ENCODE data around the gene CYB5B.

CYB5B gene, protein sequence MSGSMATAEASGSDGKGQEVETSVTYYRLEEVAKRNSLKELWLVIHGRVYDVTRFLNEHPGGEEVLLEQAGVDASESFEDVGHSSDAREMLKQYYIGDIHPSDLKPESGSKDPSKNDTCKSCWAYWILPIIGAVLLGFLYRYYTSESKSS

DNA sequence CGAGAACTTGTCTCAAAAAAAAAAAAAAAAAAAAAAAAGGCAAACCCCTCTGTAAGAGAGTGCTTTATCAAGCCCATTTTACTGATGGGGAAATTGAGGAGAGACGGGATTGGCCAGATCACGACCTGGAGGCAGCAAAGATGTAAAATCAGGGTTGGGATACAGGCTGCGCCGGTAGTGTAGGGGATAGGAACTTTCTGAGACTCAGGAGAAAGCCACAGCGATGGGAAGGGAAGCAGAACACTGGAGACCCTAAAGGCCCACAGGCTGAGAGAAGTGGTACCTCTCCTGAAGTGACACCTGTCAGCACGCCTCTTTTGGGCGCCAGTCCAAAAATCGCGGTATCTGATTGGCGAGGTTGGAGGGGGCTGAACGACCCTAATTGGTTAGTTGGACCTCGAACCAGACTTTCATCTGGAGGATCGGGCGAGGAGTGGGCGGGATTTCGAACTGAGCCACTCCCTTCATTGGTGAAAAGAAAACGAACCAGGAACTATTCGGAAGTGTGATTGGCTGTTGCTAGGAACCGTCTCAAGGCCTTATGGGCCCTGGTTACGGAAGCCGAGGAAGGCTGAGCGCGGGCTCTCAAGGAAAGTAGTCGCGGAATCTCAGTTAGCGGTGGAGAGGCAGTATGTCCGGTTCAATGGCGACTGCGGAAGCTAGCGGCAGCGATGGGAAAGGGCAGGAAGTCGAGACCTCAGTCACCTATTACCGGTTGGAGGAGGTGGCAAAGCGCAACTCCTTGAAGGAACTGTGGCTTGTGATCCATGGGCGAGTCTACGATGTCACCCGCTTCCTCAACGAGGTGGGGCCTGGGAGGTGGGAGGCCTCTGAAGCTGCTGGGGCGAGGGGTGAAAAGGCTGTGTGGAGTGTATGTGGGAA lies at the start of gene CYB5B:
TSS of gene CYB5B (plus strand) at position 567 of the 882 bp plus-strand sequence. CDS start at position 632, 65 bp downstream.
- DNase-seq = peak; percentile 91

DNA sequence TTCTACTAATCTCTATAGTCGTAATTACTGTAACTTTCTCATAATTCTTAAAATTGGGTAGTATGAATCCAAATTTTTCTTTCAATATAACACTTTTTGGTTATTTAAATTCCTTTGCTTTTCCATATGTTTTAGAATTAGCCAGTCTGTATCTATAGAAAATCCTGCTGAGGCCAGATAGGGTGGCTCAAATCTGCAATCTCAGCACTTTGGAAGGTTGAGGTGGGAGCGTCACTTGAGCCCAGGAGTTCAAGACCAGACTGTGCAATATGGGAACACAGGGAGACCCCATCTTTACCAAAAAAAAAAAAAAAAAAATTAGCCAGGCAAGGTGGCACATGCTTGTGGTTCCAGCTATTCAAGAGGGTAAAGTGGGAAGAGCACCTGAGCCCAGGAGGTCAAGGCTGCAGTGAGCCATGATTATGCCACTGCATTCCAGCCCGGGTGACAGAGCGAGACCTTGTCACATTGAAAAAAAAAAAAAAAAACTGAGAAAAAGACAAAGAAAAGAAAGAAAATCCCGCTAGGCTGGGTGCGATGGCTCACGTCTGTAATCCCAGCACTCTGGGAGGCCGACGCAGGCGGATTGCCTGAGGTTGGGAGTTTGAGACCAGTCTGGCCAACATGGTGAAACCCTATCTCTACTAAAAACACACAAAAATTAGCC lies 47.9 kb upstream of the CYB5B start:
- no peak for DNase-seq

DNA sequence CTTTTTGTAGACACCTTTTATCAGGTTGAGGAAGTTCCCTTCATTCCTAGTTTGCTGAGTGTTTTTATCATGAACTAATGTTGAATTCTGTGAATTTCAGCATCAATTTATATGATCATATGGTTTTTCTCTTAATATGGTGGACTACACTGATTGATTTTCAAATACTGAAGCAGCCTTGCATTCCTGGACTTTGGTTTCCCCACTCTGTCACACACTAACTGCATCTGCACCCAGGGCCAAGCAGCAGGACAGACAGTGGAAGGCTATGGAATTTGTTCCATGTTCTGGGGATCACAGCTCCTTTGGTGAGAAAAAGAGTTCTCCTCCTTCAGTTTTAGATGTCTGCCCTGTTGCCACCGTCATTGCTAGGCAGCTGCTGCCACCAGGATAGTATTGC lies 46.4 kb upstream of the CYB5B start:
- no peak for DNase-seq

DNA sequence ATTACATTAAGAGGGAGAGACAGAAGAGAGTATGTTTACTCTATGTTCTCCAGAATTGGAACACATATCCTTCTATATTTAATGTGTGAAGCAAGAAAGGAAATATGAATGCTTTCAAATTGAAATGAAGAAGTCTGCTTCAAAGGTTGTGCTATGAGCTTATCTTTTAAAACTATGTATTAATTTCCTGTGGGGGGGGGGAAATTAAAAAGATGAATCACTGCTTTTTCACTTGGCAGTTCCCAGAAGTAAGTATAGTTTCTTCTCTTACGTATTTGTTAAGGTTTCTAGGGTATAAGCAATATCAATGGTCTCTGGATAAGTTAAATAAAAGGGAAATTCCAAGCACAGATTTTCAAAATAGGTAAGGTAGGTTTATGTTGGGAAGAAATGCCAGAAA lies 45.7 kb upstream of the CYB5B start:
- no peak for DNase-seq

DNA sequence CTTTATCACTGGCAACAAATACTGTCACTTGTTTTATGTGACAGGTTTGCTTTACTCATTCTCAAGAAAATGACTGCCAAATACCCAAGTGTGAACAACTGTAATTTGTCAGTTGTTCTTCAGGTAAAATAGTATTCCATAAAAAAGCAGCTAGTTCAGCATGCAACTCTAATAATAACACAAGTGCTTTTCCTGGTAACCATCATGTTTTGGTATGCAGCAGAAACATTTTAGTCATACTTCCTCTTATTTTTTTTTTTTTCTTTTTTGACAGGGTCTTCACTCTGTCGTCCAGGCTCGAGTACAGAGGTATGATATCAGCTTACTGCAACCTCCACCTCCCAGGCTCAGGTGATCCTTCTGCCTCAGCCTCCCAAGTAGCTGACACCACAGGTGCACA lies 43.2 kb upstream of the CYB5B start:
- no peak for DNase-seq

DNA sequence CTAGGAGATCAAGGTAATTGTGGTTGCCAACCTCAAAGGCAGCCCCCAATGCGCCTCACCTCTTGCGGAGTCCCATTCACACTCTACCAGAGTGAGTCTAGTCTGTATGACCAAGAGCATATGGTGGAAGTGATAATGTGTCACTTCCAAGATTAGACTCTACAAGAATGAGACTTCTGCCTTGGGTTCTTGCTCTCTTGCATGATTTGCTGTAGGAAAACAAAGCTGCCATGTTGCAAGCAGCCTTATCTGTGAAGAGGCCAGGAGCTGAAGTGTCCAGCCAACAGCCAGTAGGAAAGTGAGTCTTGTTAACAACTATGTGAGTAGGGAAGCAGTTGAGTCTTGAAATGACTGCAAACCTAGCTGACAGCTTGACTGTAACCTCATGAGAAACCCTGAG lies 42.0 kb upstream of the CYB5B start:
- DNase-seq = no peak

DNA sequence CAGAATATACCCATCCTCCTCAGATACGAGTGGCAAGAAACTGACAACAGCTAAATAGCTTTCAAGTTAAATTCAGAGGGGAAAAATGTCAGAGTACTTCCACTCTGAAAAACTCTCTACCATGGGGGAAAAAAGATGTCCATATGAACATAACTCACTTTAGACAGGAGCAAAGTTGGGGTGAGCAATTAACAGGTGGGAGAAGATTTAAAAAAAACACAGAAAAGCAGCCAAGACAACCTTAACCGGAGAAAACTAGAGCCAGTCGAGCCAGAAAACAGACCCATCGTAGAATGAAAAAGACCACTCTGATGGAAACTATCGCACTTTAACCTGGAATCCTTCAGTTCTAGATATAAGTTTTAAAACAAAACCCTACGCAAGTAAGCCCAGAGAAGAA lies 39.4 kb upstream of the CYB5B start:
- no peak for DNase-seq

DNA sequence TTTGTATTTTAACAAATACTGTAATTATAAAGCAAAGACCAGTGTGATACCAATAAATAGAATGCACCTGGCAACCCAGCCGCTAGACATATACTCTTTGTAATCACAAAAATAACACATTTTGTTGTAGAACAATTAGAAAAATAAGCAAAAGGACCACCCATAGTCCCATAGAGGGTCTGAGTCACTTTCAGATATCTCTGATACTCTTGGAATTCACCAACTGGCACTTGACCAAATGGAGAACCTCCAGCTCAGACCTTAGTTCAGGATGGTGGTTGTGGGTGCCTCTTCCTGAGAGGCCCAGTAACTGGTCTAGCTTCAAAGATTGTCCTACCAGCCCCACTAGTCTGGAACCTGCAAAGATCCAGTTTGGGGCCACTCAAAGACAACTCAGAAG lies 37.8 kb upstream of the CYB5B start:
- no peak for DNase-seq

DNA sequence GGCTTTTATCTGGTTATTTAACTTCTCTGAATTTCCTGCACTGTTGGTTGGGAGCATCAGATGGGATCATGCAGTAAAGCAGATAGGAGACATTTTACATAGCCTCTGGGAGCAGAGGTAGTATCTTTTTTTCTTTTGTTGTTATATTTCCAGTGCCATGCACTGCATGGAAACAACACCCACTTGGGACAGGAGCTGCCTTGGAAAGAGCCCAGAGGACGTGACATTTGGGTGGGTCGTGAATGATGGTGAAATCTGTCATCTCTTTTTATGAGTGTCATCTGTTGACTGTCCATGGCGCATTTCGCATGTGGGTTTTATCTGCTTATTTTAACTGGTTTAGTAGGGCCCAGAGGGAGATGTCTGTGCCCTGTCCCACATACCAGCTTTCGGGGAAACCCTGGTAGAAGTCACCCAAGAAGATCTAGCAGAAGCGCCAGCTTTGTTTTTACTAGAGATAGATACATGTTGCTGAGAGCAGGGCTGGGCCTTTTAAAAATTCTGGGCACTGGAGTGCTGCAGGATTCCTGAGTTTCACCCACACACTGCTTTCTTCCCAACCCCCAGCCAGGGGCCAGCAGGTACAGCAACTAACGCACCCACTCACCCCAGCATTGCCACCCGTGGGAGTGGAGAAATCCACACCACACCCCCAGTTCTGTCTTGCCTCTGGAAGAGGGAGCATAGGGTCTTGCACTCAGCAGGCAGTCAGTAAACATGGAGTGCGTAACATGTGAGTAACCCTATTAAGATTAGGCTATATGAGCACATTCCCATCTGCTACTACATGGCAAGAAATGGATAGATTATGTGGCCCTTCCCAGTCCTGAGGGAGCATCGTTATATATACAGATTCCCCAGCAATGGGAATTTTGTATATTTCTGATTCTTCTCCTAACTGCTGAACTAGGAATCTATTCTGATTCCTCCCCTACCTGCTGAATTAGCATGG lies 30.2 kb upstream of the CYB5B start:
- DNase-seq = no peak

DNA sequence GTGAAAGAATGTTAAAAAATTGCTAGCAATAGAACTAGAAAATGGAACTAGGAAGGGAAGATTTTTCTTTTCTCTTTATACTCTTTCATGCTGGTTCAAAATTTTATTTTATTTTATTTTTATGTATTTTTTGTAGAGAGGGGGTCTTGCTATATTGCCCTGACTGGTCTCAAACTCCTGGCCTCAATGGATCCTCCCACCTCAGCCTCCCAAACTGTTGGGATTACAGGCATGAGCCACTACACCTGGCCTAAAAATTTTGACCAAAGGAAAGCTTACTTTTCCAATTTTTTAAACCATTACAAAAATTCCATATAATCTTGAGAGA lies 28.6 kb upstream of the CYB5B start:
- no peak for DNase-seq

DNA sequence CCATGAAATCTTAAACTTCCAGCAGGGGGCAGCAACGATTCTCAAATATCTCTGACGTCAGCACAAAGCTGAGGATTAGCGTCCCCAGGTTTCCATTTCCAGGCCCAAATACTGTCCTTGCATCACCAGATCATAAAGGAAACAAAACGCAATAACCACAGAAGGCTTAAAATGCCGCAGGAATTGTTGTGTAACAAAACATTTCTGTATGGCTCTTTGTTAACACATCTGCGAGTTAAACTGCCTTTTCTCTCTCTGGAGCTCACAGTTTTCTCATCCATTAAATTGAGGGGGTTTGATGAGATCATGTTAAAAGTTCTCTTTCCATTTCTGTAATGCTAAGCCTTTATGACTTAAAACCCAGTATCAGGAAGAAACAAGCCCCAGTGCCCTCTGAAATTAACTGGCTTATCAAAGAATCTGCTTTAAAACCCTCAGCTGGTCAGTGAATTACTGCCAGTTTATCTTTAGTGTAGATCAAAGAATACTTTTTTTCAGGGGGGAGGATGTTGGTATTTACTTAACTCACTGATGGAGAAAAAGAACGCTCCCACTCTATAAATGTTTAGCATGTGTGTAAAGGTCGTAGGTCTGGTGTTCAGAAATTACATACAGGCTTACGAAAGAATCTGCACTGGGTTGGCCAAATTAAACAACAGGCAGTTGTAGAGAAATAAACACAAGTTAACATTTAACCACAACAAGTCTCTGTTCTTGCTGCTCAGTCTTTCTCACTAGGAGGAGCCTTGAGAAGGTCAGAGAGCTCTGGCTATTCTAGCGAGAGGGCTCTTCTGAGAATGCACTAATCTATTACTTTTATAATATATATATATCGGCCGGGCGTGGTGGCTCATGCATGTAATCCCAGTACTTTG lies 28.0 kb upstream of the CYB5B start:
- DNase-seq = peak; percentile 75 to 77

DNA sequence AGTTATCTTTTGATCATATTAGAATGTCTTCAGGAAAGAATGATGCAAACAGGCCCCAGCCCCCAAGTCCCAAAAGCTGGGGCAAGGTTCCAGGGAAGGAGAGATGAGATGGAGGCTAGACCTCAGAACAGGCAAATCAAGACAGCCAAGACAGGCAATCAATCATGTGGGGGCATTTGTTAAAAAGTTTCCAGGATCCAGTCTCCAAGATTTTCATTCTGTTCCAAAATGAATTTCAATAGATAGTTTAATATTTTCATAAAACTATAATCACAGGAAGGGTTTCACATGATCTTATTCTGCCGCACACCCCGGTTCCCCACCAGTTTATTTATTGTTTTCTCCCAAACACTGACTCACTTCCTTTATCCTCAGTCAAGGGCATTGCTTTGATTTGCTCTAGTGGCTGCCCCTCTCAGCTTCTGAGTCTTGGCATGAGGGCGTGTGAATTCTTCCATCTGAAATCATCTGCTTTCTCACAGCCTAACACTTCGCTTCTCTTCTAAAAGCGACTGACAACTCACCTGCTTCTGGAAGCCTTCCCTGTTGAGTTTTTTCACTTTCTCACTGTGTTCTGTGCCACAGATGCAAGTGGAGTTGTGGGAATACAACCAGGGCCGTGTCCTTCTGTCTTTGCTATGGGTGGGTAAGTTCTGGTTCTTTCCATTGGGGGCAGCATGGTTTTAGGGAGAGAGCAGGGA lies 26.4 kb upstream of the CYB5B start:
- no peak for DNase-seq

DNA sequence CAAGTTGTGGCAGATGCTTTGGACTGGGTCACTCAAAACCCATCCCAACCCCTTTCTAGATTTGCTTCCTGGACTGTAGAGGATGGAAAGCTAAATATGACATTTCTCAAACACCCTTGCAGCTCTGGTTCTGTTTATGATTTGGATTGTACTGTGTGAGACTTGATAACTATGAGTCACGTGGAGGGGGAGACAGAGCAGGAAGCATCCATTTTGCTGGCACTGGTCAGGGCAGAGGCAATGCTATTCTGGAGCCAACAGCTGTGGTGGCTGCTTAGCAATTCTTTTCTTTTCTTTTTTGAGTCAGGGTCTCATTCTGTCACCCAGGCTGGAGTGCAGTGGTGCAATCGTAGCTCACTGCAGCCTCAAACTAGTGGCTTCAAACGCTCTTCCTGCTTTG lies 25.1 kb upstream of the CYB5B start:
- DNase-seq = no peak

DNA sequence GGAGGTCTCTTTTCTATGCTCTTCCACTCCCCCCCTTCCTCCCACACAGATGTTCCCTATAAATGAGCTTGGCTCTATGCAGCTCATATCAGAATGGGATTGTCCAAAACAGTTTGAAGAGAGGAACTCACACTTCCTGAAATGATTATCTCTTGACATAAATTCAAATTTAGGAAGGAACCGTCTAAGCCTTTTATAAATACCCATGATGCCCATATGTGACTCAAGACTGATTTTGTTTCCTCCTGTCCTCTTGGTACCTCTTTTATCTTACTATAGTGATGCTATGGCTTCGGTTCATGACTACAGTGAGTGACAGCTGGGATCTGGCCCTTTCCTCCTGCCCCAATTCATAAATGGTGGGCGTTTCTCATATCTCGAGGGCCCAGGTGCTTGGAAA lies 22.0 kb upstream of the CYB5B start:
- no peak for DNase-seq

DNA sequence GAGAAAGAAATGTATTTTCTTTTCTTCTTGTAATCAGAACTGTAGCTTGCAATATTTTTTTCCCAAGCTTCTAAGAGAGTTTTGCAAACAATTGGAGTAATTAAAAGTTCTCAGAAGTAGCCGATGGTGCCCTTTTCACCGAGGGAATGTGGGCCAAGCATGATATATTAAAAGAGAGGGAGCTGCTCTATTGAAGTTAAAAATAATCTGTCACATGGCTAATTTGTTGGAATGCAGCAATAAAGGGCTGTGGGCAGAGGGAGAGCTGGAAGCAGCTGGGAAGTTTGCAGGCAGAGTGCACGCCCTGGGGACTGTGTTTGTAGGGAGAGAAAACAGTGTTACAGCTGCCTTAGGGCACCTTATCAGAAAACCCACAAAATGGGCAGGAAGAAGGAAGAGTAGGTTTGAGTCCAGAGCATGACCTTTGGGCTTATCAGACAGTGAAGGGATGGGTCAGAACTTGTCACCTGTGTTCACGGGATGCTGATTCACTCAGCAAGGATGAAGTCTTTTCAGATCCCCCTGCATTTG lies 20.1 kb upstream of the CYB5B start:
- no peak for DNase-seq

DNA sequence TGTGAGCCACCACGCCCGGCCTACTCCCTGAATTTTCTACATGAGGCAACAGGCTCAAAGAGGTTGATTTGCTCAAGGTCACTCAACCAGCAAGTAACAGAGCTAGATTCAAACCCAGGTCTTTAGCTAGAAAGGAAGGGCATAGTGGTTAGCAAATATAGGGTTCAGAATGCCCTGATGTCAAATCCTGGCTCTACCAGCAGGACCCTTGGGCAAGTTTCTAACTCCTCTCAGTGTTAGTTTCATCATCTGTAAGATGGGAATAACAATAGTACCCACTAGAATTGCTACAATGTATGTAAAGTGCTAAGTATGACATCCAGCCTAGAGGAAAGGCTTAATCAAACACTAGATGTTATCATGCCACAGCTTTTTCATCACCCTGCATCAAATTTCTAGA lies 19.1 kb upstream of the CYB5B start:
- DNase-seq = no peak

DNA sequence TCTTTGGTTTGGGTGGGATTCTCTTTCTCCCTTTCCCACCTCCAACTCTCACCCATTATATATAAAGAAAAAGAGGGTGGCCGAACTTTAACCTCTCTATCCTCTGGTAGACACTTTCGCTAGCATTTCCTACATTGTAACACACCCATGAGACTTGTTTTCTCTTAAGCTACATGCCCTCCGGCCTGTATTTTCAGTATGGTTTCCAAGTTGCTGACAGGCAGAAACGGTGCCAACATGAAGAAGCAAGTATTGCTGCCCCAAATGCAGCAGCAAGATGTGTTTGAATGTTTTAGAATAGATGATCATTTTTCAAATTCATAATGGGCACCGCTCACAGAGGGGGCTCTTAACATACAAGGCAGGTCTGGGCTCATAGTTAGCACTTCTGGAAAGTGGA lies 18.7 kb upstream of the CYB5B start:
- no peak for DNase-seq

DNA sequence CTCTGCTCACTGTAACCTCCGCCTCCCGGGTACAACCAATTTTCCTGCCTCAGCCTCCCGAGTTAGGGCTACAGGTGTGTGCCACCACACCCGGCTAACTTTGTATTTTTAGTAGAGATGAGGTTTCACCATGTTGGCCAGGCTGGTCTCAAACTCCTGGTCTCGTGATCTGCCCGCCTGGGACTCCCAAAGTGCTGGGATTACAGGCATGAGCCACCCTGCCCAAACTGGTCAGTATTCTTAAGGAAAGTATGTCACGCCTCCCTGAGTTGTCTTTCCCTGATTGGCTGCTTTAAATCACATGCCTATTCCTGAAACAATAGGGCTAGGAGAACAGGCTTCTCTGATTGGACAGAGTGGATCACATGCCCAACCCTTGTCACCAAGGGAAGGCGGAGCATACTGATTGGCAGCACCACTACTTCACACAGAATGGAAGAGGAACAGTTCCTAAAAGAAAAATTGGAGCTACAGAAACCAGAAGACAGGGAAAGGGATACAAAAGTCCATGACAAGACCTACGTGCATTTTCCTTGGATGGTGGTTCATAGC lies 17.6 kb upstream of the CYB5B start:
- no peak for DNase-seq

DNA sequence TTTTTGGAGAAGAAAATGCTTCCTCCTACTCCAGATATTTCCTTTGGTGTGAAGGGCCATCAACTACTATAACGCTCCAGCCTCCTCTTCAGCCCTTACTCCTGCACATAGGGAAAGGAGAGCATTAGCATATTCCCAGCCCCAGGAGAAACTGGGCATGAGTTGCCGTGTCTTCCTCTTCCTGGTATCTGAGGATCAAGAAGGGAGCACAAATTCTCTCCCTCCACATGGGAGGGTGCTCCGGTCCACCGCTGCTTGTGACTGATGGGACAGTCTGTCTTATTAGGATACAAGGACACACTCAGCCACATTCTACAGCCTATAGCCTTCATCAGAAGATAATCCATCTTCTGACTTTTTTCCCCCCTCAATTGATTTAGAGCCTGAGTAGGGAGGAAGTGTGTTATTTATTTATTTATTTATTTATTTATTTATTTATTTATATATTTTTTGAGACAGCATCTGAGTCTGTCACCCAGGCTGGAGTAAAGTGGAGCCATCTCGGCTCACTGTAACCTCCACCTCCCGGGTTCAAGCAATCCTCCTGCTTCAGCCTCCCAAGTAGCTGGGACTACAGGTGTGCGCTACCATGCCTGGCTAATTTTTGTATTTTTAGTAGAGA lies 16.6 kb upstream of the CYB5B start:
- no peak for DNase-seq

DNA sequence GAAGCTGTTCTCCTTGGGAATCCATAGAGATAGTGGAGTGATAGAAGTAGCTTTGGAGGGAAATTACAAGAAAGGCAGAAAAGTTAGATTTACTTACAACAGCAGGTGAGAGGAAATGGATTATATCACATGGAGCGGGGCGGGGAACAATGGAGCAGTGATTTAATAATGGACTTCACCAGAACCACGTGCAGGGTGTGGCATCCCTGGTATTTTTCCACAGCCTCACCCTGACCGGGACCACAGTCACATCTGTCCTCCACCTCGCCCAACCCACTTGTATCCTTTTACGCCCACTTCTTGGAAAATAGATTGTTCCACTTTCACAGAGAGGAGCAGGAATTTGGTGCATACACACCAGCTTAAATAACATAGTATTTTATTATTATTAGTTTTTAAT lies 15.9 kb upstream of the CYB5B start:
- no peak for DNase-seq

All from stimulated activated CD4-positive, alpha-beta T cell treated with anti-CD3 and anti-CD28 coated beads, Interleukin-2, amount 100 ng/mL, for 48 hours (primary cell).